GM21526 (cell line): ENCODE results near the gene LUC7L2.
"Not testable (repeated sequence)": the region's sequence is repeated elsewhere in the genome, so short reads cannot be mapped to it uniquely, and the experiment has no call there.

Source experiments
- ATAC-seq: cut with Tn5 transposase; IDR thresholded peaks from one replicate; pipeline ENCODE4 v1.9.1; 2021; ENCODE audit warnings: moderate library complexity; ENCODE audit not compliant: unreplicated experiment, low FRiP score

LUC7L2 gene

GRCh38 chr7:139393621-139394211 is 34.0 kb downstream of the LUC7L2 start:
- ATAC-seq: no peak

- no peak for ATAC-seq
Observed at GRCh38 chr7:139394540-139394939, 34.8 kb downstream of the LUC7L2 start.

GRCh38 chr7:139396323-139396951 is 36.7 kb downstream of the LUC7L2 start:
- no peak for ATAC-seq

- ATAC-seq: no peak
Observed at GRCh38 chr7:139397192-139397591, 37.5 kb downstream of the LUC7L2 start.

- ATAC-seq: no peak
Observed at GRCh38 chr7:139403601-139404000, 43.9 kb downstream of the LUC7L2 start.

GRCh38 chr7:139407555-139407954 is 47.9 kb downstream of the LUC7L2 start:
- no peak for ATAC-seq

GRCh38 chr7:139414743-139415402 is 55.2 kb downstream of the LUC7L2 start:
- ATAC-seq: not testable (repeated sequence)

GRCh38 chr7:139416405-139416804 is 56.7 kb downstream of the LUC7L2 start:
- no peak for ATAC-seq

- no peak for ATAC-seq
Observed at GRCh38 chr7:139417478-139417877, 57.8 kb downstream of the LUC7L2 start.

- no peak for ATAC-seq
Observed at GRCh38 chr7:139421123-139421522, 61.4 kb downstream of the LUC7L2 start.

GRCh38 chr7:139422126-139422525 is 62.4 kb downstream of the LUC7L2 start:
- no peak for ATAC-seq

GRCh38 chr7:139423091-139423490 is 63.4 kb downstream of the LUC7L2 start:
- ATAC-seq: no peak

- ATAC-seq: no peak
Observed at GRCh38 chr7:139424004-139424403, 64.3 kb downstream of the LUC7L2 start.

GRCh38 chr7:139425701-139426100 is 66.0 kb downstream of the LUC7L2 start:
- ATAC-seq: not testable (repeated sequence)

GRCh38 chr7:139426258-139427028 is 66.7 kb downstream of the LUC7L2 start:
- no peak for ATAC-seq

- ATAC-seq: no peak
Observed at GRCh38 chr7:139427029-139427420, 67.3 kb downstream of the LUC7L2 start.

- ATAC-seq: no peak
Observed at GRCh38 chr7:139427788-139428187, 68.1 kb downstream of the LUC7L2 start.

GRCh38 chr7:139429735-139430134 is 70.0 kb downstream of the LUC7L2 start:
- not testable (repeated sequence) for ATAC-seq

- no peak for ATAC-seq
Observed at GRCh38 chr7:139430443-139430842, 70.7 kb downstream of the LUC7L2 start.

GRCh38 chr7:139431010-139431409 is 71.3 kb downstream of the LUC7L2 start:
- ATAC-seq: no peak

- no peak for ATAC-seq
Observed at GRCh38 chr7:139431459-139431858, 71.8 kb downstream of the LUC7L2 start.
